GM20431 (cell line): ENCODE measurements around the gene HRG.
"Not testable (repeated sequence)": the region's sequence is repeated elsewhere in the genome, so short reads cannot be mapped to it uniquely, and the experiment has no call there.

ENCODE experiments used
- in situ Hi-C: fragments of 300-500 bp; cut with MseI, MboI; formaldehyde crosslinking; loops from one replicate; pipeline ENCODE4 v1.15.0; 2020; ENCODE audit warnings: low sequenced_read_pairs; ENCODE audit not compliant: unreplicated experiment

HRG gene

GRCh38 chr3:186710694-186711093 lies 44.9 kb downstream of the HRG start:
- in situ Hi-C loops: not testable (repeated sequence)

DNA sequence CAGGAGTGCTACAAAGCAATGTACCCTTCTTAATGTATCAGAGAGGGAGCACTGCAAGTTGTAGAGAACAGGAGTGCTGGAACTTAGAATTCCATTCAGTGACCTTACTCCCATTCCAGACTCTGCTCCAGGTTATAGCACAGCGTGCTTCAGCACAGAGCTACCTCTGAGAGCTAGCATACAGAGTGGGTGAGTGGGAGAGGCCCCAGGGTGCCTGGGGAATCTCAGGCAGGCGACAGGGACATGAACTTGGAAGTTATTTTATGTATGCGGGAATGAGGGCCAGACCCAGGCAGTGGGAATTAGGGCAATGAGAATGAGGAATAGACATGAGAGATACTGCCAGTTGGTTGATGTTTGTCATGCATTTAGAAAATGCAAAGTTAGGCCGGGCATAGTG lies 47.7 kb downstream of the HRG start:
- in situ Hi-C loops: no loop called here

DNA sequence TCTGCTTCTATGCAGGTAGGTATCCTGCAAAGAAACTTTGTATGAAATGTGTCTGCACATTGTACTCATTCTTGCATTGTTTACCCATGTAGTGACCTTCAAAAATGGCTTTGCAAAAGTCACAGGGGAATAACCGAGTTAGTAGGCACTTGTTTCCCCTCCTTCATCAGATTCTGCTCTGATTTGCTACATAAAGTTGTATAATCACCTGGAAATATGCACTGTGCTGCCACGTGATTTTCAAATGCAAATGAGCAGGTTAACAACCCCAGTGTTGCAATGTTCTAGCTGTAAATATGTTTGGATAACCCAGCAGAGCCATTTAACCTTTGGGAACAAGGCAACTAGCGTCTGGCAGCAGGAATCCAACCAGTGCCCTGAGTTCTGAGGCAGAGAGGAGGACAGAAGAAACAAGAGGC lies 51.2 kb downstream of the HRG start, which contains the start of gene KNG1:
Gene KNG1 (plus strand): TSS at position 321 of the 419 bp plus-strand sequence. CDS start 184 bp downstream, outside the sequence.
- in situ Hi-C loops: no loop called here

GRCh38 chr3:186719945-186720739 lies 54.3 kb downstream of the HRG start:
- in situ Hi-C loops: no loop called here

DNA sequence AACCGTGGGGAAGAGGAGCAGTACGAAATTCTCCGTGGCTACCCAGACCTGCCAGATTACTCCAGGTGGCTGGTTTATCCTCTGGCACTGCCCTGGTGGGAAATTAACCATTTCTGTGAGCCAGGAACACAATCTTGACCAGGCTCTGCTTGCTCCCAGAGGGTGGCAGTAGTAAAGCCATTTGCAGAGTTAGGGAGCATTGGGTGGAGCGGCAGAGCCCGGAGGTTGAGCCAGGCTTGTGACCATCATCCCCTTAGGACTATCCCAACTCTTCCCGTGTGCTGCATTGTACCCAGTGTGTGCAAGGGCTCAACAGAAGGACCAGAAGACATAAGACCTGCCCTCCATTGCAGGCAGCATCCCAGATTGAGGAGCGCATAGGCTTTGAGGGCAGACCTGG lies 56.6 kb downstream of the HRG start:
- in situ Hi-C loops: no loop called here

- in situ Hi-C loops: no loop called here
These were observed 59.1 kb downstream of the HRG start for GRCh38 chr3:186724911-186725310.
